Measurements from ENCODE around the gene KCNMA1.

- TF ChIP-seq CTCF (IDR thresholded peaks at IDR 0.05): no peak
- TF ChIP-seq POLR2A (IDR thresholded peaks at IDR 0.05): no peak
These were observed 429.8 kb downstream of the KCNMA1 start for GRCh38 chr10:77207828-77208185.
